Fibroblast of lung (primary cell): ENCODE data around the gene ELAVL1.

Experiments used
- CTCF ChIP-seq, 2 donors: IDR thresholded peaks in 1 of 2; conservative IDR thresholded peaks in 1 of 2; 1 replicate in 1 of 2; 2 replicates in 1 of 2; pipeline ENCODE4 v1.5.1; 2011 to 2012; ENCODE audit warnings: low read length in 2 of 2, control low read depth in 1 of 2, inconsistent platforms in 1 of 2, low read depth in 1 of 2, mild to moderate bottlenecking in 1 of 2
- EZH2 ChIP-seq: IDR thresholded peaks from 2 replicates; pipeline ENCODE4 v1.5.1; 2012; ENCODE audit warnings: low read length, control low read depth, mild to moderate bottlenecking; ENCODE audit errors: missing control alignments

- TF ChIP-seq CTCF (conservative IDR thresholded peaks at IDR 0.05 in 1 of 2, IDR thresholded peaks at IDR 0.05 in 1 of 2; ENCODE audit: low read depth in 1 of 2, low read length in 2 of 2): no peak
- TF ChIP-seq EZH2: no peak
Measured at GRCh38 chr19:7983286-7983950, 22.0 kb downstream of the ELAVL1 start.
